ENCODE measurements around the gene ALOX12B.

The ALOX12B gene

GRCh38 chr17:8046929-8047768, 40.4 kb downstream of the ALOX12B start:
- no peak for DNase-seq
- H3K27me3 ChIP-seq (replicated peaks in 2 of 5; ENCODE audit: control insufficient read depth in 4 of 5, insufficient read depth in 5 of 5, low read length in 4 of 5): no peaks in the 10 kb centered on the region
- no peaks in the 10 kb centered on the region for H3K9me3 ChIP-seq (ENCODE audit: control extremely low read depth in 1 of 5, control insufficient read depth in 4 of 5, insufficient read depth in 2 of 5, low read depth in 1 of 5, low read length in 4 of 5)
- no peak overlapping the region for H3K27ac ChIP-seq (ENCODE audit: insufficient read depth in 1 of 2, low read depth in 1 of 2, low read length in 2 of 2, poor library complexity in 1 of 2, severe bottlenecking in 2 of 2)
- 96% methylated on average over 24 of the region's 24 CpGs for WGBS (ENCODE audit: insufficient coverage)
- POLR2A ChIA-PET: no interaction called here
- H3K4me1 ChIP-seq (ENCODE audit: control extremely low read depth in 1 of 4, control insufficient read depth in 4 of 4, insufficient read depth in 4 of 4, low read length in 3 of 4): peaks cover 0 to 4% (median 0%) of the 10 kb centered on the region in 4 experiments
- CTCF ChIA-PET: interaction anchor here (0.6 to 2.0 kb wide), 8 partner anchors 10 to 185 kb away, joined by 3 to 6 read pairs (median 4); partner anchors contain the start of genes CNTROB and TRAPPC1
- H3K4me3 ChIP-seq (ENCODE audit: control insufficient read depth in 1 of 7, extremely low read depth in 1 of 7, insufficient read depth in 4 of 7, low read depth in 2 of 7, low read length in 6 of 7): no peak overlapping the region
- H3K36me3 ChIP-seq (ENCODE audit: control insufficient read depth in 4 of 4, insufficient read depth in 4 of 4, low read length in 3 of 4): no peaks in the 10 kb centered on the region

- H3K27ac ChIP-seq (ENCODE audit: insufficient read depth in 1 of 2, low read depth in 1 of 2, low read length in 2 of 2, poor library complexity in 1 of 2, severe bottlenecking in 2 of 2): no peak overlapping the region
- ChIA-PET CTCF (interaction anchor here (0.8 to 2.0 kb wide), 9 partner anchors 11 to 185 kb away, joined by 3 to 6 read pairs (median 3); partner anchors contain the start of genes CNTROB, RNF227 and TRAPPC1), POLR2A (no interaction called here)
- peaks cover 0 to 11% (median 0%) of the 10 kb centered on the region in 4 experiments for H3K4me1 ChIP-seq (ENCODE audit: control extremely low read depth in 1 of 4, control insufficient read depth in 4 of 4, insufficient read depth in 4 of 4, low read length in 3 of 4)
- no peaks in the 10 kb centered on the region for H3K36me3 ChIP-seq (ENCODE audit: control insufficient read depth in 4 of 4, insufficient read depth in 4 of 4, low read length in 3 of 4)
- 98% methylated on average over 9 of the region's 11 CpGs for WGBS (ENCODE audit: insufficient coverage)
- DNase-seq: no peak
- H3K4me3 ChIP-seq (ENCODE audit: control insufficient read depth in 1 of 7, extremely low read depth in 1 of 7, insufficient read depth in 4 of 7, low read depth in 2 of 7, low read length in 6 of 7): no peak overlapping the region
- H3K27me3 ChIP-seq (replicated peaks in 2 of 5; ENCODE audit: control insufficient read depth in 4 of 5, insufficient read depth in 5 of 5, low read length in 4 of 5): no peaks in the 10 kb centered on the region
- no peaks in the 10 kb centered on the region for H3K9me3 ChIP-seq (ENCODE audit: control extremely low read depth in 1 of 5, control insufficient read depth in 4 of 5, insufficient read depth in 2 of 5, low read depth in 1 of 5, low read length in 4 of 5)
These were observed 41.1 kb downstream of the ALOX12B start for GRCh38 chr17:8046306-8046928.

- WGBS (ENCODE audit: insufficient coverage): 96% methylated on average over 21 of the region's 24 CpGs
- no peaks in the 10 kb centered on the region for H3K9me3 ChIP-seq (ENCODE audit: control extremely low read depth in 1 of 5, control insufficient read depth in 4 of 5, insufficient read depth in 2 of 5, low read depth in 1 of 5, low read length in 4 of 5)
- no peak for DNase-seq
- H3K27me3 ChIP-seq (replicated peaks in 2 of 5; ENCODE audit: control insufficient read depth in 4 of 5, insufficient read depth in 5 of 5, low read length in 4 of 5): no peaks in the 10 kb centered on the region
- H3K4me3 ChIP-seq (ENCODE audit: control insufficient read depth in 1 of 7, extremely low read depth in 1 of 7, insufficient read depth in 4 of 7, low read depth in 2 of 7, low read length in 6 of 7): no peak overlapping the region
- H3K4me1 ChIP-seq (ENCODE audit: control extremely low read depth in 1 of 4, control insufficient read depth in 4 of 4, insufficient read depth in 4 of 4, low read length in 3 of 4): peaks cover 0 to 21% (median 8%) of the 10 kb centered on the region in 4 experiments
- ChIA-PET CTCF (interaction anchor here (0.6 to 1.7 kb wide), 7 partner anchors 28 to 183 kb away, joined by 3 to 5 read pairs (median 3); no protein-coding TSS in a partner anchor), POLR2A (no interaction called here)
- H3K36me3 ChIP-seq (ENCODE audit: control insufficient read depth in 4 of 4, insufficient read depth in 4 of 4, low read length in 3 of 4): no peaks in the 10 kb centered on the region
- H3K27ac ChIP-seq (ENCODE audit: insufficient read depth in 1 of 2, low read depth in 1 of 2, low read length in 2 of 2, poor library complexity in 1 of 2, severe bottlenecking in 2 of 2): no peak overlapping the region
These were observed 42.4 kb downstream of the ALOX12B start for GRCh38 chr17:8044819-8045810.

GRCh38 chr17:8041979-8042378, 45.5 kb downstream of the ALOX12B start:
- H3K27ac ChIP-seq (ENCODE audit: insufficient read depth in 1 of 2, low read depth in 1 of 2, low read length in 2 of 2, poor library complexity in 1 of 2, severe bottlenecking in 2 of 2): no peak overlapping the region
- H3K4me3 ChIP-seq (ENCODE audit: control insufficient read depth in 1 of 7, extremely low read depth in 1 of 7, insufficient read depth in 4 of 7, low read depth in 2 of 7, low read length in 6 of 7): no peak overlapping the region

GRCh38 chr17:8041249-8041928, 46.1 kb downstream of the ALOX12B start:
- Histone ChIP-seq H3K36me3 (ENCODE audit: control insufficient read depth in 4 of 4, insufficient read depth in 4 of 4, low read length in 3 of 4) (no peaks in the 10 kb centered on the region), H3K9me3 (ENCODE audit: control extremely low read depth in 1 of 5, control insufficient read depth in 4 of 5, insufficient read depth in 2 of 5, low read depth in 1 of 5, low read length in 4 of 5) (no peaks in the 10 kb centered on the region), H3K27me3 (replicated peaks in 2 of 5; ENCODE audit: control insufficient read depth in 4 of 5, insufficient read depth in 5 of 5, low read length in 4 of 5) (no peaks in the 10 kb centered on the region), H3K4me3 (ENCODE audit: control insufficient read depth in 1 of 7, extremely low read depth in 1 of 7, insufficient read depth in 4 of 7, low read depth in 2 of 7, low read length in 6 of 7) (no peak overlapping the region), H3K4me1 (ENCODE audit: control extremely low read depth in 1 of 4, control insufficient read depth in 4 of 4, insufficient read depth in 4 of 4, low read length in 3 of 4) (peaks cover 0 to 27% (median 23%) of the 10 kb centered on the region in 4 experiments), H3K27ac (ENCODE audit: insufficient read depth in 1 of 2, low read depth in 1 of 2, low read length in 2 of 2, poor library complexity in 1 of 2, severe bottlenecking in 2 of 2) (no peak overlapping the region)
- 73% methylated on average over 7 of the region's 8 CpGs for WGBS (ENCODE audit: insufficient coverage)
- CTCF ChIA-PET: interaction anchor here (0.7 to 7.3 kb wide), 41 partner anchors 10 to 299 kb away, joined by 3 to 117 read pairs (median 5); partner anchors contain the start of genes CNTROB, GUCY2D, KDM6B and RNF227
- POLR2A ChIA-PET: interaction anchor here (1.1 to 1.4 kb wide), 2 partner anchors 48 to 129 kb away, joined by 4 to 7 read pairs; no protein-coding TSS in a partner anchor
- peak; percentile 76 to 88 (median 84) for DNase-seq

More at GRCh38 chr17:8041979-8042378, 45.5 kb downstream of the ALOX12B start:
- no peaks in the 10 kb centered on the region for H3K36me3 ChIP-seq (ENCODE audit: control insufficient read depth in 4 of 4, insufficient read depth in 4 of 4, low read length in 3 of 4)
- no peak for DNase-seq
- ChIA-PET CTCF (interaction anchor here (0.7 to 7.3 kb wide), 39 partner anchors 9 to 299 kb away, joined by 3 to 117 read pairs (median 5); partner anchors contain the start of genes CNTROB, GUCY2D, KDM6B and RNF227), POLR2A (interaction anchor here (1.1 to 1.4 kb wide), 2 partner anchors 48 to 130 kb away, joined by 4 to 7 read pairs; no protein-coding TSS in a partner anchor)
- no peaks in the 10 kb centered on the region for H3K9me3 ChIP-seq (ENCODE audit: control extremely low read depth in 1 of 5, control insufficient read depth in 4 of 5, insufficient read depth in 2 of 5, low read depth in 1 of 5, low read length in 4 of 5)
- H3K27me3 ChIP-seq (replicated peaks in 2 of 5; ENCODE audit: control insufficient read depth in 4 of 5, insufficient read depth in 5 of 5, low read length in 4 of 5): no peaks in the 10 kb centered on the region
- H3K4me1 ChIP-seq (ENCODE audit: control extremely low read depth in 1 of 4, control insufficient read depth in 4 of 4, insufficient read depth in 4 of 4, low read length in 3 of 4): peaks cover 0 to 27% (median 23%) of the 10 kb centered on the region in 4 experiments

GRCh38 chr17:8039611-8040168, 47.8 kb downstream of the ALOX12B start:
- 100% methylated on average over 2 of the region's 11 CpGs for WGBS (ENCODE audit: insufficient coverage)
- peak overlapping the region in 2 of 7 experiments; percentile 54 to 63 for H3K4me3 ChIP-seq (ENCODE audit: control insufficient read depth in 1 of 7, extremely low read depth in 1 of 7, insufficient read depth in 4 of 7, low read depth in 2 of 7, low read length in 6 of 7)
- no peaks in the 10 kb centered on the region for H3K27me3 ChIP-seq (replicated peaks in 2 of 5; ENCODE audit: control insufficient read depth in 4 of 5, insufficient read depth in 5 of 5, low read length in 4 of 5)
- H3K9me3 ChIP-seq (ENCODE audit: control extremely low read depth in 1 of 5, control insufficient read depth in 4 of 5, insufficient read depth in 2 of 5, low read depth in 1 of 5, low read length in 4 of 5): no peaks in the 10 kb centered on the region
- H3K36me3 ChIP-seq (ENCODE audit: control insufficient read depth in 4 of 4, insufficient read depth in 4 of 4, low read length in 3 of 4): no peaks in the 10 kb centered on the region
- H3K27ac ChIP-seq (ENCODE audit: insufficient read depth in 1 of 2, low read depth in 1 of 2, low read length in 2 of 2, poor library complexity in 1 of 2, severe bottlenecking in 2 of 2): no peak overlapping the region
- H3K4me1 ChIP-seq (ENCODE audit: control extremely low read depth in 1 of 4, control insufficient read depth in 4 of 4, insufficient read depth in 4 of 4, low read length in 3 of 4): peaks cover 0 to 27% (median 23%) of the 10 kb centered on the region in 4 experiments
- no peak for DNase-seq
- ChIA-PET CTCF (interaction anchor here (0.7 to 7.3 kb wide), 8 partner anchors 9 to 126 kb away, joined by 3 to 117 read pairs (median 14); no protein-coding TSS in a partner anchor), POLR2A (no interaction called here)
